Activated CD8-positive, alpha-beta T cell treated with anti-CD3 and anti-CD28 coated beads for 36 hours (primary cell): ENCODE data around the gene GREM2. TPM values are rescaled to one million over a fixed set of nuclear protein-coding genes. Genes with fewer than 3 reads are reported as not detected.

Experiments
- ATAC-seq: fragments of 200-7000 bp; cut with Tn5 transposase; one replicate; pipeline ENCODE4 v1.10.0; 2021; ENCODE audit warnings: mild to moderate bottlenecking, moderate library complexity
- CTCF ChIA-PET: fragments of 350-600 bp; sonication (Branson Sonifier 250); formaldehyde crosslinking; loops from one replicate; lab custom pipeline; 2021; ENCODE audit warnings: antibody characterized with exemption; lab: Charles Lee
- POLR2A ChIA-PET: fragments of 350-600 bp; sonication (Branson Sonifier 250); formaldehyde crosslinking; loops from one replicate; lab custom pipeline; 2021; ENCODE audit warnings: antibody characterized with exemption; lab: Charles Lee
- DNase-seq: peaks from one replicate; pipeline ENCODE4 v3.0.0-alpha.2; 2020
- H3K27ac Mint-ChIP-seq: one replicate; pipeline ENCODE4 v1.8.0; 2021; ENCODE audit warnings: mild to moderate bottlenecking, mixed read lengths
- H3K27me3 Mint-ChIP-seq: one replicate; pipeline ENCODE4 v1.8.0; 2021; ENCODE audit warnings: mixed read lengths
- H3K36me3 Mint-ChIP-seq: one replicate; pipeline ENCODE4 v1.8.0; 2021; ENCODE audit warnings: low read depth, mixed read lengths
- H3K4me1 Mint-ChIP-seq: one replicate; pipeline ENCODE4 v1.8.0; 2021; ENCODE audit warnings: low read depth, mixed read lengths
- H3K4me3 Mint-ChIP-seq: one replicate; pipeline ENCODE4 v1.8.0; 2021; ENCODE audit warnings: mild to moderate bottlenecking, moderate library complexity, mixed read lengths
- H3K9me3 Mint-ChIP-seq: one replicate; pipeline ENCODE4 v1.8.0; 2021; ENCODE audit warnings: mixed read lengths
- intact Hi-C: fragments of 100-400 bp; cut with micrococcal nuclease; formaldehyde crosslinking; loops from one replicate; pipeline ENCODE4 v1.10.0; 2022
- total RNA-seq, 2 experiments: library from RNA; stranded (reverse); gene quantifications; one replicate each; pipeline ENCODE4 v1.2.3, GENCODE V29; 2021
- TF ChIP-seq, protein P1 (sequence below): fragments of 200-600 bp; IDR thresholded peaks from one replicate; pipeline ENCODE4 v1.8.0; 2022; ENCODE audit warnings: antibody characterized with exemption, mild to moderate bottlenecking

The GREM2 gene
- total RNA-seq, 2 experiments from 2014 or later: not detected

- Mint-ChIP-seq H3K27ac (no peak overlapping the region), H3K27me3 (peaks cover 1% of the 10 kb centered on the region), H3K4me1 (no peaks in the 10 kb centered on the region), H3K4me3 (no peak overlapping the region), H3K36me3 (no peaks in the 10 kb centered on the region), H3K9me3 (peaks cover 8% of the 10 kb centered on the region)
- POLR2A ChIA-PET: no interaction called here
- DNase-seq (no peak), ATAC-seq (no peak)
- CTCF ChIA-PET: no interaction called here
- TF ChIP-seq, protein P1, sequence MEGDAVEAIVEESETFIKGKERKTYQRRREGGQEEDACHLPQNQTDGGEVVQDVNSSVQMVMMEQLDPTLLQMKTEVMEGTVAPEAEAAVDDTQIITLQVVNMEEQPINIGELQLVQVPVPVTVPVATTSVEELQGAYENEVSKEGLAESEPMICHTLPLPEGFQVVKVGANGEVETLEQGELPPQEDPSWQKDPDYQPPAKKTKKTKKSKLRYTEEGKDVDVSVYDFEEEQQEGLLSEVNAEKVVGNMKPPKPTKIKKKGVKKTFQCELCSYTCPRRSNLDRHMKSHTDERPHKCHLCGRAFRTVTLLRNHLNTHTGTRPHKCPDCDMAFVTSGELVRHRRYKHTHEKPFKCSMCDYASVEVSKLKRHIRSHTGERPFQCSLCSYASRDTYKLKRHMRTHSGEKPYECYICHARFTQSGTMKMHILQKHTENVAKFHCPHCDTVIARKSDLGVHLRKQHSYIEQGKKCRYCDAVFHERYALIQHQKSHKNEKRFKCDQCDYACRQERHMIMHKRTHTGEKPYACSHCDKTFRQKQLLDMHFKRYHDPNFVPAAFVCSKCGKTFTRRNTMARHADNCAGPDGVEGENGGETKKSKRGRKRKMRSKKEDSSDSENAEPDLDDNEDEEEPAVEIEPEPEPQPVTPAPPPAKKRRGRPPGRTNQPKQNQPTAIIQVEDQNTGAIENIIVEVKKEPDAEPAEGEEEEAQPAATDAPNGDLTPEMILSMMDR: no peak
- intact Hi-C loops: no loop called here
These were observed 23.7 kb upstream of the GREM2 start for GRCh38 chr1:240635466-240636256.

DNA sequence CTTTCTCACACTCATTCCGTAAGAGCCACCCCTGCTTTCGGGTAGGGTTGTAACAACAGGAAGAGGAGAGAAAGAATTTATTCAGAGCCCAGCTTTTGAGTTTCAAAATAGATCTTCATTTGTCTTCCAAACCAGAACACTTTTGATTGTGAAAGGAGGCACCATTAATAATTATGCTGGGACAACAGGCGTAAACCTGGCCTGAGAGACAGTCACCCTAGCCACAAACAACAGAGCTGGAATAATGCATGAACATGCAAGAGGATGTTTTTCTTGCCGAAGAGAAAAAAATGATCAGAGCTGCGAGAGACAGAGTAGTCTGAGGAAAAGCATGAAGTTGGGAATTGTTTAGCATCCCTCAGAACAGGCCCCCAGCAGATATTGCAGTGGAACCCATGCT is 18.5 kb upstream of the GREM2 start:
- POLR2A ChIA-PET: no interaction called here
- ATAC-seq (no peak), DNase-seq (no peak)
- intact Hi-C loops: no loop called here
- Mint-ChIP-seq H3K36me3 (no peaks in the 10 kb centered on the region), H3K27me3 (peaks cover 1% of the 10 kb centered on the region), H3K27ac (no peak overlapping the region), H3K9me3 (peaks cover 4% of the 10 kb centered on the region), H3K4me1 (no peaks in the 10 kb centered on the region), H3K4me3 (no peak overlapping the region)
- TF ChIP-seq, protein P1: no peak
- CTCF ChIA-PET: no interaction called here

GRCh38 chr1:240621249-240621648 is 9.3 kb upstream of the GREM2 start:
- Mint-ChIP-seq H3K27ac (no peak overlapping the region), H3K27me3 (peaks cover 5% of the 10 kb centered on the region)

DNA sequence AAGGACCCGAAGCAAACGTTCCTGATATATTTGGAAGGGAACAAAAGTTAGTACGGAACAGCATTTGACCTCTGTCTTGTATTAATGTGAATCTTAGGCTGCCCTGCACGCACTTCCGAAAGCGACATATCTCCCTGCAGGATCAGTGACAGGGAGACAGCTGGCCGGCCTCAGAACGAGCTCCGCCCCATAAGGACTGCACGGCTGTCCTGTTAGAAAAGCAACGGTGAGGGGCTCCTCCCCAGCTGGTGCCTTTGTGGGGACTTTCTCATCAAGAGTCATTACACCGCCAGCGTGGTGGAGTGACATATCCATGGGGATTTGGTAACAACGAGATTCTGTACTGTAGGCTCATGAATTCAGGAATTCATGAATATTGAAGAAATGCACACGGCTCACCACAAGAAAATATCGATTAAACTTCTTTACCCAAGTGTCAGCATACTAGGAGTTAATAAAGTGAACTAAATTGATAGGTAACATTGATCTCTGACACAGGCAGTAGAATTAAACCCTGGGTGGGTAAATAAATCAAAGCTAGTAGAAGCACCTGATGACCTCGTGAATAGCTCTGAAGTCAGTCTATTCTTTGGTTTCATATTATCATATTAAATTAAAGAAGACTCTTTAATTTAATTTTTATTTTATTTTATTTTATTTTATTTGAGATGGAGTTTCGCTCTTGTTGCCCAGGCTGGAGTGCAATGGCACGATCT is 8.1 kb upstream of the GREM2 start:
- Mint-ChIP-seq H3K4me1 (no peaks in the 10 kb centered on the region), H3K27me3 (peaks cover 8% of the 10 kb centered on the region), H3K36me3 (no peaks in the 10 kb centered on the region), H3K4me3 (no peak overlapping the region), H3K27ac (no peak overlapping the region), H3K9me3 (no peaks in the 10 kb centered on the region)
- POLR2A ChIA-PET: no interaction called here
- CTCF ChIA-PET: interaction anchor here (1.0 kb wide), 1 partner anchor 198 kb away, joined by 3 read pairs; no protein-coding TSS in a partner anchor
- TF ChIP-seq, protein P1: no peak
- DNase-seq: no peak
- ATAC-seq: no peak
- intact Hi-C loops: no loop called here

More at GRCh38 chr1:240621249-240621648, 9.3 kb upstream of the GREM2 start:
- no peaks in the 10 kb centered on the region for H3K36me3 Mint-ChIP-seq
- TF ChIP-seq, protein P1: no peak
- ChIA-PET CTCF (no interaction called here), POLR2A (no interaction called here)
- no peaks in the 10 kb centered on the region for H3K4me1 Mint-ChIP-seq
- H3K4me3 Mint-ChIP-seq: no peak overlapping the region
- intact Hi-C loops: no loop called here
- ATAC-seq: no peak
- no peaks in the 10 kb centered on the region for H3K9me3 Mint-ChIP-seq
- DNase-seq: no peak

DNA sequence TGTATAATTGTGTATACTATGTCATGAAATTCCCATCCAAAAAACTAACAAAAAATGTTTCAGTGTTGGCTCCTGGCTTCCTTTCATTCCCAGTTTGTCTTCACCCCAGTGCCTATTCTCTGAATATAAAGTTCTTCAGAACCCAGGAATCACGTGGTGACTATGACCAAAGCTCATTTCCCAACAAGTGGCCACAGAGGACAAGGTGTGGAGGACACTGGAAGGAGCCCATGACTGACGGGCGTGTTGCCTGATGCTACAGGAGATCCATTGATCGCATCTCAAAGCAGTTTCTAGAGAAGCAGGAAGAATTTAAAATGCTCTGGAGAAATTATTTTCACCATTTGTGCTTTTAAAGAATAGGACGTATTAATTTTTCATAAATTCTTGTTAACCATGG is 7.4 kb upstream of the GREM2 start:
- CTCF ChIA-PET: interaction anchor here (1.0 kb wide), 1 partner anchor 198 kb away, joined by 3 read pairs; no protein-coding TSS in a partner anchor
- POLR2A ChIA-PET: no interaction called here
- TF ChIP-seq, protein P1: no peak
- no peaks in the 10 kb centered on the region for H3K9me3 Mint-ChIP-seq
- no peak overlapping the region for H3K27ac Mint-ChIP-seq
- peaks cover 9% of the 10 kb centered on the region for H3K27me3 Mint-ChIP-seq
- H3K36me3 Mint-ChIP-seq: no peaks in the 10 kb centered on the region
- no peak overlapping the region for H3K4me3 Mint-ChIP-seq
- no peaks in the 10 kb centered on the region for H3K4me1 Mint-ChIP-seq
- intact Hi-C loops: no loop called here
- ATAC-seq (no peak), DNase-seq (no peak)
